Gastrocnemius medialis (tissue), 4 donors: Measurements from ENCODE around the gene MMP24.

Experiments
- POLR2A ChIP-seq, 2 donors: fragments of 450-650 bp; IDR thresholded peaks; one replicate each; pipeline ENCODE4 v1.6.1; 2017; ENCODE audit warnings: antibody characterized with exemption in 2 of 2, mild to moderate bottlenecking in 2 of 2, moderate library complexity in 2 of 2
- TF ChIP-seq, protein P1 (sequence below), 5 experiments: fragments of 450-650 bp in 3 of 5; fragments of 200-600 bp in 2 of 5; sonication (generic) in 2 of 5; IDR thresholded peaks in 4 of 5; conservative IDR thresholded peaks in 1 of 5; 1 replicate in 4 of 5; 2 replicates in 1 of 5; pipeline ENCODE4 v1.5.1; 2016 to 2019; ENCODE audit warnings: antibody characterized with exemption in 5 of 5, mild to moderate bottlenecking in 3 of 5, moderate library complexity in 3 of 5

DNA sequence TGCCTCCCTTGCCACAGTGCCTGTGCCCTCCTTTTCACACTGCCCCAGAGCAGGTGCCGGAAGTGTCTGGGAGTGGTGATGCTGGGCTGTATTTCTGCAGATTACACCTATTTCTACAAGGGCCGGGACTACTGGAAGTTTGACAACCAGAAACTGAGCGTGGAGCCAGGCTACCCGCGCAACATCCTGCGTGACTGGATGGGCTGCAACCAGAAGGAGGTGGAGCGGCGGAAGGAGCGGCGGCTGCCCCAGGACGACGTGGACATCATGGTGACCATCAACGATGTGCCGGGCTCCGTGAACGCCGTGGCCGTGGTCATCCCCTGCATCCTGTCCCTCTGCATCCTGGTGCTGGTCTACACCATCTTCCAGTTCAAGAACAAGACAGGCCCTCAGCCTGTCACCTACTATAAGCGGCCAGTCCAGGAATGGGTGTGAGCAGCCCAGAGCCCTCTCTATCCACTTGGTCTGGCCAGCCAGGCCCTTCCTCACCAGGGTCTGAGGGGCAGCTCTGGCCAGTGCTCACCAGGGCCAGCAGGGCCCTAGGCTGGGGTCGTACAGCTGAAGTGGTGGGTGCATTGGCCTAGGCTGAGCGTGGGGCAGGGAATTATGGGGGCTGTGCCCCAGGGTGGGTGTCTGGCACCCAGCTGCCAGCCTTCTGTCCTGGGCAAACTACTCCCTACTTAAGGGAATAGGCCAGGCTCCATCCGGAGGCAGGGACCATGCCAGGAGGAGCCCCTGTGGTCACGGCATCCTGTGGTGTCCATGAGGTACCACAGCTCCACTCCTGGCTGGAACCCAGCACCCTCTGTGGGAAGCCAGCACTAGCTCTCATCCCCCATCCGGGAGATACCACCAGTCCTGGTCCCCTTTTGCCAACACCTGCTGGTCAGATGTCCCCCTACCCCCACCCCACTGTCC is 47.9 kb downstream of the MMP24 start:
- TF ChIP-seq, protein P1, sequence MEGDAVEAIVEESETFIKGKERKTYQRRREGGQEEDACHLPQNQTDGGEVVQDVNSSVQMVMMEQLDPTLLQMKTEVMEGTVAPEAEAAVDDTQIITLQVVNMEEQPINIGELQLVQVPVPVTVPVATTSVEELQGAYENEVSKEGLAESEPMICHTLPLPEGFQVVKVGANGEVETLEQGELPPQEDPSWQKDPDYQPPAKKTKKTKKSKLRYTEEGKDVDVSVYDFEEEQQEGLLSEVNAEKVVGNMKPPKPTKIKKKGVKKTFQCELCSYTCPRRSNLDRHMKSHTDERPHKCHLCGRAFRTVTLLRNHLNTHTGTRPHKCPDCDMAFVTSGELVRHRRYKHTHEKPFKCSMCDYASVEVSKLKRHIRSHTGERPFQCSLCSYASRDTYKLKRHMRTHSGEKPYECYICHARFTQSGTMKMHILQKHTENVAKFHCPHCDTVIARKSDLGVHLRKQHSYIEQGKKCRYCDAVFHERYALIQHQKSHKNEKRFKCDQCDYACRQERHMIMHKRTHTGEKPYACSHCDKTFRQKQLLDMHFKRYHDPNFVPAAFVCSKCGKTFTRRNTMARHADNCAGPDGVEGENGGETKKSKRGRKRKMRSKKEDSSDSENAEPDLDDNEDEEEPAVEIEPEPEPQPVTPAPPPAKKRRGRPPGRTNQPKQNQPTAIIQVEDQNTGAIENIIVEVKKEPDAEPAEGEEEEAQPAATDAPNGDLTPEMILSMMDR (IDR thresholded peaks at IDR 0.05 in 4 of 5, conservative IDR thresholded peaks at IDR 0.05 in 1 of 5) = no peak
- TF ChIP-seq POLR2A (IDR thresholded peaks at IDR 0.05) = no peak
